Thoracic aorta (tissue), 2 donors: ENCODE data around the gene OBSCN. TPM values are rescaled to one million over a fixed set of nuclear protein-coding genes. Genes with fewer than 3 reads are reported as not detected.
"Not testable (repeated sequence)": the region's sequence is repeated elsewhere in the genome, so short reads cannot be mapped to it uniquely, and the experiment has no call there.

Experiments used
- ATAC-seq: fragments of 150-250 bp; one replicate; pipeline ENCODE4 v1.8.0; 2017; ENCODE audit warnings: low read depth; ENCODE audit not compliant: insufficient number of reproducible peaks, low FRiP score
- DNase-seq: peaks from one replicate; pipeline ENCODE4 v3.0.0-alpha.2; 2020; ENCODE audit warnings: low spot score
- H3K27ac ChIP-seq, 2 donors: fragments of 200-600 bp; sonication (generic); 1 replicate in 1 of 2; 2 replicates in 1 of 2; pipeline ENCODE4 v1.5.1; 2016; ENCODE audit warnings: mild to moderate bottlenecking in 2 of 2, moderate library complexity in 2 of 2
- H3K27me3 ChIP-seq: fragments of 200-600 bp; sonication (generic); replicated peaks from 2 replicates; pipeline ENCODE4 v1.6.0; 2016; ENCODE audit warnings: mild to moderate bottlenecking; ENCODE audit not compliant: insufficient read depth
- H3K36me3 ChIP-seq: fragments of 200-600 bp; sonication (generic); one replicate; pipeline ENCODE4 v1.5.1; 2016
- H3K4me1 ChIP-seq, 2 donors: fragments of 200-600 bp; sonication (generic); 1 replicate in 1 of 2; 2 replicates in 1 of 2; pipeline versions ENCODE4 v1.5.1 to v1.6.0; 2016; ENCODE audit warnings: low read depth in 2 of 2, mild to moderate bottlenecking in 1 of 2; ENCODE audit not compliant: control insufficient read depth in 1 of 2
- H3K4me3 ChIP-seq: fragments of 200-600 bp; sonication (generic); 2 replicates; pipeline ENCODE4 v1.5.1; 2016; ENCODE audit warnings: mild to moderate bottlenecking
- H3K9me3 ChIP-seq: fragments of 200-600 bp; sonication (generic); 2 replicates; pipeline ENCODE4 v1.5.1; 2016
- total RNA-seq, 2 donors: library from RNA; depleted of rRNA; stranded (reverse); fragments of >200 nt; gene quantifications; one replicate each; pipeline versions ENCODE4 v1.1.0 to v1.2.3, GENCODE V29; 2016
- TF ChIP-seq, protein P1 (sequence below): fragments of 200-600 bp; sonication (generic); IDR thresholded peaks from one replicate; pipeline ENCODE4 v1.5.1; 2019; ENCODE audit warnings: antibody characterized with exemption

The OBSCN gene
- total RNA-seq, 2 donors from 2014 or later, result 22.3 to 40.2 TPM

- ATAC-seq (no peak), DNase-seq (no peak)
- no peaks in the 10 kb centered on the region for H3K36me3 ChIP-seq
- H3K4me3 ChIP-seq, result no peak overlapping the region
- H3K27ac ChIP-seq, result no peak overlapping the region
- H3K27me3 ChIP-seq, result no peaks in the 10 kb centered on the region
- no peaks in the 10 kb centered on the region for H3K9me3 ChIP-seq
- no peaks in the 10 kb centered on the region for H3K4me1 ChIP-seq
- TF ChIP-seq, protein P1, sequence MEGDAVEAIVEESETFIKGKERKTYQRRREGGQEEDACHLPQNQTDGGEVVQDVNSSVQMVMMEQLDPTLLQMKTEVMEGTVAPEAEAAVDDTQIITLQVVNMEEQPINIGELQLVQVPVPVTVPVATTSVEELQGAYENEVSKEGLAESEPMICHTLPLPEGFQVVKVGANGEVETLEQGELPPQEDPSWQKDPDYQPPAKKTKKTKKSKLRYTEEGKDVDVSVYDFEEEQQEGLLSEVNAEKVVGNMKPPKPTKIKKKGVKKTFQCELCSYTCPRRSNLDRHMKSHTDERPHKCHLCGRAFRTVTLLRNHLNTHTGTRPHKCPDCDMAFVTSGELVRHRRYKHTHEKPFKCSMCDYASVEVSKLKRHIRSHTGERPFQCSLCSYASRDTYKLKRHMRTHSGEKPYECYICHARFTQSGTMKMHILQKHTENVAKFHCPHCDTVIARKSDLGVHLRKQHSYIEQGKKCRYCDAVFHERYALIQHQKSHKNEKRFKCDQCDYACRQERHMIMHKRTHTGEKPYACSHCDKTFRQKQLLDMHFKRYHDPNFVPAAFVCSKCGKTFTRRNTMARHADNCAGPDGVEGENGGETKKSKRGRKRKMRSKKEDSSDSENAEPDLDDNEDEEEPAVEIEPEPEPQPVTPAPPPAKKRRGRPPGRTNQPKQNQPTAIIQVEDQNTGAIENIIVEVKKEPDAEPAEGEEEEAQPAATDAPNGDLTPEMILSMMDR, result no peak
Measured at GRCh38 chr1:228265167-228265566, 57.3 kb downstream of the OBSCN start.

DNA sequence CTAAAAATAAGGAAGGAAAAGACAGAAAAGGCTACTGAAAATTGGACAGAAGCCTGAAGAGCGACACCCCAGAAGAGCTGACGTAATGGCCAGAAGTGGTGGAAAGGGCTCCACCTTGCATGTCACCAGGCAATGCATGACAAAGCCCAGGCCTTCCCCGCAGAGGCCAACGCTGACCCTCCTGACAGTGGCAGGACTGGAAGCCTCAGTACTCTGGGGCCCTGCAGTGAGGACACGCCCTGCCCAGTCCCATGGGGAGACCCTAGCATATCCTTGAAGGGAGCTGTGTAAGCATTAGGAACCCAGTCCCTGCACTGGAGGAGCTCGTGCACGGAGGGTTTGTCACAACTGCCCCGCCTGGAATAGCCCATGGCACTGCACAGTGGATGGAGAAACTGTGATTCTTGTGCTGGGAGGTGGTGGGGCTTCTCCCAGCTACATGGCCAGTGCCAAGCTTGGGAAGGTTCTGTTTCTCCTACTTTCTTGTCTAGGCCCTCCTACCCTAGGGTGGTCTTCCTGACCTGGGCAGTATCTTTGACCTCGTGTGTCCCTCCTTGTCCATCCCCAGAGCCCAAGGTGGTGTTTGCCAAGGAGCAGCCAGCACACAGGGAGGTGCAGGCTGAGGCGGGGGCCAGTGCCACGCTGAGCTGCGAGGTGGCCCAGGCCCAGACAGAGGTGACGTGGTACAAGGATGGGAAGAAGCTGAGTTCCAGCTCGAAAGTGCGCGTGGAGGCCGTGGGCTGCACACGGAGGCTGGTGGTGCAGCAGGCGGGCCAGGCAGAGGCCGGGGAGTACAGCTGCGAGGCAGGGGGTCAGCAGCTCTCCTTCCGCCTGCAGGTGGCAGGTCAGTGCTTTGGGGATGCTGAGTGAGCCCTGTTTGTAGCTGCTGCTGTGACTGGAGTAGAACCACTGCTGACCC lies 60.4 kb downstream of the OBSCN start:
- DNase-seq, result no peak
- H3K4me3 ChIP-seq, result no peak overlapping the region
- H3K9me3 ChIP-seq, result no peaks in the 10 kb centered on the region
- no peak overlapping the region for H3K27ac ChIP-seq
- H3K27me3 ChIP-seq, result no peaks in the 10 kb centered on the region
- no peaks in the 10 kb centered on the region for H3K36me3 ChIP-seq
- TF ChIP-seq, protein P1, result no peak
- ATAC-seq, result no peak
- no peaks in the 10 kb centered on the region for H3K4me1 ChIP-seq

- no peaks in the 10 kb centered on the region for H3K27me3 ChIP-seq
- H3K36me3 ChIP-seq, result no peaks in the 10 kb centered on the region
- no peak overlapping the region for H3K27ac ChIP-seq
- TF ChIP-seq, protein P1, result no peak
- DNase-seq (no peak), ATAC-seq (no peak)
- H3K4me1 ChIP-seq, result no peaks in the 10 kb centered on the region
- no peak overlapping the region for H3K4me3 ChIP-seq
- no peaks in the 10 kb centered on the region for H3K9me3 ChIP-seq
Measured at GRCh38 chr1:228268881-228269265, 61.0 kb downstream of the OBSCN start.

- not testable (repeated sequence) for ATAC-seq, H3K4me1 ChIP-seq, H3K9me3 ChIP-seq, H3K36me3 ChIP-seq, DNase-seq, H3K4me3 ChIP-seq, H3K27me3 ChIP-seq, H3K27ac ChIP-seq
Measured at GRCh38 chr1:228269431-228269830, 61.6 kb downstream of the OBSCN start.

DNA sequence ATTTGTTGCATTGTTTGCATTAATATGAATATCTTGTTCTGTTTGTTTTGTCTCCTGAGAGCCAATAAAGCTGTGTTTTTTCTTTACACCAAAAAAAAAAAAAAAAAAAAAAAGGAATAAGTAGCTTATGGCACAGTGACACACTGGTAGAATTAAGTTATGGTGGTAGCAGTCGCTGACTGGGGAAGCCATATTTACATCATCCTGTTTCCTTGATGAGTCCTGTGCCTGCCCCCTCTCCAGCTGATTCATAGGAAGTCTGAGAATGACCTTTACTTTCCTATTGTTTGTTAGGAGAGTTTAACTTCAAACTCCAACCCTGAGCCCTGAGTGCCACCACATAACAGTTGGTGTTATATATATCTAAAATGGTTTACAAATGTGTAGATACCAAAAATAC lies 62.2 kb downstream of the OBSCN start:
- no peak for DNase-seq
- H3K36me3 ChIP-seq, result no peaks in the 10 kb centered on the region
- peaks cover 3 to 7% of the 10 kb centered on the region in 2 donors for H3K4me1 ChIP-seq
- TF ChIP-seq, protein P1, result no peak
- ATAC-seq, result no peak
- H3K27ac ChIP-seq, result no peak overlapping the region
- no peaks in the 10 kb centered on the region for H3K27me3 ChIP-seq
- no peak overlapping the region for H3K4me3 ChIP-seq
- H3K9me3 ChIP-seq, result no peaks in the 10 kb centered on the region
